OCI-LY7 (cell line): ENCODE measurements around the gene IQCK.

Experiments
- CTCF ChIP-seq: fragments of 200-600 bp; sonication (generic); conservative IDR thresholded peaks from 2 replicates; pipeline ENCODE4 v1.5.1; 2014; ENCODE audit warnings: mild to moderate bottlenecking, antibody characterized with exemption, low read length, moderate library complexity, mixed read lengths
- EZH2phosphoT487 ChIP-seq: fragments of 200-600 bp; sonication (generic); IDR thresholded peaks from 2 replicates; pipeline ENCODE4 v1.6.1; 2018; ENCODE audit warnings: low read depth, borderline replicate concordance, mild to moderate bottlenecking, mixed run types, antibody characterized with exemption, low read length, moderate library complexity, mixed read lengths

GRCh38 chr16:19817122-19817521 lies 99.1 kb downstream of the IQCK start:
- TF ChIP-seq CTCF (no peak), EZH2phosphoT487 (no peak)
